Retinal pigment epithelial cell (primary cell): ENCODE results near the gene RIN3.
"Not testable (repeated sequence)": the region's sequence is repeated elsewhere in the genome, so short reads cannot be mapped to it uniquely, and the experiment has no call there.

Experiments used
- DNase-seq: peaks from one replicate; pipeline ENCODE4 v3.0.0-alpha.2; 2010; ENCODE audit warnings: low read depth
- H3K4me3 ChIP-seq: 2 replicates; pipeline ENCODE4 v1.5.1; 2011; ENCODE audit warnings: mild to moderate bottlenecking, low read length, control low read depth, moderate library complexity
- TF ChIP-seq, protein P1 (sequence below): conservative IDR thresholded peaks from 2 replicates; pipeline ENCODE4 v1.5.1; 2011; ENCODE audit warnings: low read depth, low read length, control low read depth, inconsistent platforms

The RIN3 gene

DNA sequence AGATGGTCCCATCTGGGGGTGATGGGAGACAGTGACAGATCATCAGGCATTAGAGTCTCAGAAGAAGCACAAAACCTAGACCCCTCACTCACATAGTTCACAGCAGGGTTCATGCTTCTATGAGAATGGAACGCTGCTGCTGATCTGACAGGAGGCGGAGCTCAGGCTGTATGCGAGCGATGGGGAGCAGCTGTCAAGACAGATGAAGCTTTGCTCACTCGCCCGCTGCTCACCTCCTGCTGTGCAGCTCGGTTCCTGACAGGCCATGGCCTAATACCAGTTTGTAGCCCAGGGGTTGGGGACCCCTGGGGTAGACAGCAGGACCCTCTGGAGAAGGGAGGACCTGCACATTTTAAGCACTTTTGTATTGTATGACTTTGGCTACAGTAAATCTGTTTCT is 123.6 kb downstream of the RIN3 start:
- no peak for DNase-seq
- H3K4me3 ChIP-seq = no peak overlapping the region
- TF ChIP-seq, protein P1, sequence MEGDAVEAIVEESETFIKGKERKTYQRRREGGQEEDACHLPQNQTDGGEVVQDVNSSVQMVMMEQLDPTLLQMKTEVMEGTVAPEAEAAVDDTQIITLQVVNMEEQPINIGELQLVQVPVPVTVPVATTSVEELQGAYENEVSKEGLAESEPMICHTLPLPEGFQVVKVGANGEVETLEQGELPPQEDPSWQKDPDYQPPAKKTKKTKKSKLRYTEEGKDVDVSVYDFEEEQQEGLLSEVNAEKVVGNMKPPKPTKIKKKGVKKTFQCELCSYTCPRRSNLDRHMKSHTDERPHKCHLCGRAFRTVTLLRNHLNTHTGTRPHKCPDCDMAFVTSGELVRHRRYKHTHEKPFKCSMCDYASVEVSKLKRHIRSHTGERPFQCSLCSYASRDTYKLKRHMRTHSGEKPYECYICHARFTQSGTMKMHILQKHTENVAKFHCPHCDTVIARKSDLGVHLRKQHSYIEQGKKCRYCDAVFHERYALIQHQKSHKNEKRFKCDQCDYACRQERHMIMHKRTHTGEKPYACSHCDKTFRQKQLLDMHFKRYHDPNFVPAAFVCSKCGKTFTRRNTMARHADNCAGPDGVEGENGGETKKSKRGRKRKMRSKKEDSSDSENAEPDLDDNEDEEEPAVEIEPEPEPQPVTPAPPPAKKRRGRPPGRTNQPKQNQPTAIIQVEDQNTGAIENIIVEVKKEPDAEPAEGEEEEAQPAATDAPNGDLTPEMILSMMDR = no peak

DNA sequence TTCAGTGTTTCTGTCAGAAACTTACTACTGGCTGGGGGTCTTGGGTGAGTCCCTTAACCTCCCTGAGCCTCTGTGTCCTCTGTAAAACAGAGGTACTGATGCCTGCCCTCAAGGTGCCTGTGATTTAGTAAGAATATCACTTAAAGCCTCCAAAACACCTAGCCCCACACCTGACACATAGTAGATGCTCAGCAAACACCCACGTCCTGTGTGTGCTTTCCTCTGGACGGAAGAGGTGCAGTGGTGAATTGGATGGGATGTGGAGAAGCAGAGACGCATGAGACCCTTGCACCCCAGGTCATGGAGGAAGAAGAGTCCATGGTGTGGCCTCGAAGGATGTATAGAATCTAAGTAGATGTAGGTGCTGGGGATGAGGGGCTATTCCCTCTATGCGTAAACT is 124.3 kb downstream of the RIN3 start:
- TF ChIP-seq, protein P1 = no peak
- H3K4me3 ChIP-seq = no peak overlapping the region
- DNase-seq = no peak

DNA sequence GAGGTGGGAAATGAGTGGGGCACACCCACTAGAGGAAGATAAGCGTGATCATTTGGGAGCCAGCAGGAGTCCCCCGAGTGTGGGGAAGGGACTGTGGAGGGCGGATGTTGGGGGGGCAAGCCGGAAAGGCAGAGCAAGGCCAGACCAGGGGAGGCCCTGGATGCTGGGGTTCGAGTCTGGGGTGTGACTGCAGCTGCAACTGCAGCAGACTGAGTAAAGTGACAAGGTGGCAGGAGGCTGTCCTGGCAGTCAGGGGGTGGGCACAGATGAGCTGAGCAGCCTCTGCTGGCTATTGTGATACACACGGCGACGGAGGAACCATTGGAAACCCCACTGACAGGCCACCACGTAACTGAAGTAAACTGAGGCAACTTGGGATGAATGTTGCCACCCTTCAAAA is 124.7 kb downstream of the RIN3 start:
- H3K4me3 ChIP-seq = no peak overlapping the region
- TF ChIP-seq, protein P1 = no peak
- no peak for DNase-seq

DNA sequence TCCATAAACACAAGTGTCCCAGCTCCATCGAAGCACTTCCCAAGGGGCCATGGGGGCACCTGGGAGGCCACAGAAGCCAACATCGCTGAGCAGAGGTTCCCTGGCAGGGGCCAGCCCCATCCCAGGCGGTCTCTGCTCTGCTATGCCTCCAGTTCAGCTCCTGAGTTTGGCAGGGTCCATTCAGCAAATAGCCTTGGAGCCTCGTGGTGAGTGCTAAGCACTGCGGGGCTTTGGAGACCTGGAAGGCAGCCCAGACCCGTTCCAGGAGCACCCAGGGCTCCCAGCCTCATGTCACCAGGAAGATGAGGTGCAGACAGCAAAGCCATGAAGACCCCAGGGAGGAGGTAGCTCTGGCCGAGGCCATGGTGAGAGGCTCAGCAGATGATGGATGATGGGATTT is 125.3 kb downstream of the RIN3 start:
- no peak overlapping the region for H3K4me3 ChIP-seq
- TF ChIP-seq, protein P1 = no peak
- no peak for DNase-seq

DNA sequence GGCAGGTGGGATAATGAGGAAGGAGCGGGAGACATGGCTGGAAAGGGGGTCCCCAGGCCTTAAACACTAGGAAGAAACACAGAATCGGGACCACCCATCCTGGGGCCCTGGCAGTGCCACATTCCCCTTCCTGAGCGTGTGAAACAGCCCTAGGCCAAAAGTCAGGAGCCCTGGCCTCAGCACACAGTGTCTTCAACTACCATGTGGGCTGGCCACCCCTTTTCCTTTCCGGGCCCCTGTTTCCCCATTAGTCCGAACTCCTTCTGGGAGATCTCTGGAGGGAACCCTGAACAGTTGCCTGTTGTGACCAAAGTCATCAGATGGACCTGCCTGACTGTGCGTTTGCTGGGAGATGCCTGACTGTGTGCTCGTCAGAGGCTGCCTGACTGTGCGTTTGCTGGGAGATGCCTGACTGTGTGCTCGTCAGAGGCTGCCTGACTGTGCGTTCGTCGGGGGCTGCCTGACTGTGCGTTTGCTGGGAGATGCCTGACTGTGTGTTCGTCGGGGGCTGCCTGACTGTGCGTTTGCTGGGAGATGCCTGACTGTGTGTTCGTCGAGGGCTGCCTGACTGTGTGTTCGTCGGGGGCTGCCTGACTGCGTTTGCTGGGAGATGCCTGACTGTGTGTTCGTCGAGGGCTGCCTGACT is 126.0 kb downstream of the RIN3 start:
- H3K4me3 ChIP-seq, DNase-seq: not testable (repeated sequence)

DNA sequence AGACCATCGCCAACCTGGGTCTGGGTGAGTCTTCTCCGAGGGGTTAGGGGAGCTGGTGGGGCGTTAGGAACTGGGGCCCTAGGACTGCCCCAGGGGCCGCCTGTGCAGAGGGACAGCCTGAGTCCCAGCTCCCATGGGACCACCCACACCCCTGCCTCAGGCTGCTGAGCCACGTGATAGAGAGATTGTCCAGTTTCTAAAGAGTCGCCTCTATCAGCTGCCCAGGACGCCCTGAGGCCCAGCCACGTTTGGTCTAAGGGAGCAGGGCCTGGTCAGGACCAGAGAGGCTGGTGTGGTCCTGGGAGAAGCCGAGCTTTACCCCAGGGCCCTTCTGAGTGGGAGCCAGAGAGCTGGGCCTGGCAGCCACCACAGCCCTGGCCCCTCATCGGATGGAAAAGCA is 127.7 kb downstream of the RIN3 start:
- no peak for DNase-seq
- no peak overlapping the region for H3K4me3 ChIP-seq
- TF ChIP-seq, protein P1 = no peak

DNA sequence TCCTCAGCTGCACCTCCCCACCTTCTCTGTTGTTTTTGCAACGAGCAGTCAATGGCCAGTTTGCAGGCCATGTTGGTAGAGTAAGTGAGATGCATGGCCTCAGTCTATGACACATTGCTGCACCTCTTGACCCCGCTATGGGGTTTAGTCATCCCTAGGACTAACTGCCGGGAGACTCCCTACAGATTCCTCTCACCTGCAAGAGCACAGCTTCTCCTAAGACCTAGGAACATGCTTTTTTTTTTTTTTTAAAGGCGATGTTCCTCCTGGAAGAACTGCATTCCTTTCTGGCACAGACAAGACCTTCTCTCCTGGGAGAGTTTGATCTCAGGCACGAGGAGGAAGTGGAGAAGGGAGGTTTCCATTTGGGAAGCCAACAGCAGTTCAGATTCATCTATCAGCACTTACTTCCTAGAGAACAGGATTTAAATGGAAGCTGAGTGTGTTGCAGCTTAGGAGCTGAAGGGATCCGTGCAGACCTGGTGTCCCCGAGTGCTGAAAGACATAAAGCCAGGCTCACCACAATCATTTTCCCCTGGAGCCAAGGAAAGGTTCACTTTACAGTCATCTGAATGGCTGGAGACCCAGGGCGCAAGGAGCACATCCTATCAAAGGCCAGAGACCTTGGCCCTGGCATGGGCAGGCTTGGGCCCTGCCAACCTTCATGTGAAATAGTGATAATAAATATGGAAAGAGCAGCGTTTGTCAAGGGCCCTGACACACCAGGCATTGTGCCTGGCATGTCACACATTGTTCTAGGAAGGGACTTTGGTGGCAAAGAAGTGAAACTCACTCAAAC is 130.8 kb downstream of the RIN3 start:
- TF ChIP-seq, protein P1 = no peak
- no peak for DNase-seq
- H3K4me3 ChIP-seq = no peak overlapping the region
